ENCODE data around the gene KIAA1671.

GRCh38 chr22:25199731-25200520, 247.4 kb downstream of the KIAA1671 start, which contains the start of gene CRYBB3:
- TF ChIP-seq POLR2A (IDR thresholded peaks at IDR 0.05; ENCODE audit: low read depth, low read length) (no peak), TAF1 (IDR thresholded peaks at IDR 0.05; ENCODE audit: low read depth, low read length) (no peak)

Measured in GM12891 (cell line).